IMR-90 (cell line): ENCODE data around the gene PRKAB1. TPM values are rescaled to one million over a fixed set of nuclear protein-coding genes. Genes with fewer than 3 reads are reported as not detected.

Experiments
- ATAC-seq: fragments of 200-7000 bp; cut with Tn5 transposase; 2 replicates; pipeline ENCODE4 v1.9.1; 2020; ENCODE audit warnings: low read depth, mild to moderate bottlenecking, moderate library complexity
- BruUV-seq: library from RNA; stranded (reverse); fragments of 400-500 nt; replicated peaks from 2 replicates; lab custom pipeline; 2021; lab: Mats Ljungman, UMichigan
- CTCF ChIA-PET: fragments of 300-600 bp; formaldehyde crosslinking; extraction: SDS; loops from one replicate; lab custom pipeline; 2021; ENCODE audit warnings: antibody characterized with exemption; lab: Yijun Ruan, JAX
- POLR2A ChIA-PET: fragments of 300-600 bp; sonication (Branson Sonifier 250); formaldehyde crosslinking; loops from one replicate; lab custom pipeline; 2022; ENCODE audit warnings: antibody characterized with exemption; ENCODE audit not compliant: unreplicated experiment; lab: Charles Lee
- DNase-seq: peaks from one replicate; pipeline ENCODE4 v3.0.0; 2013
- H2AFZ ChIP-seq: replicated peaks from 2 replicates; pipeline ENCODE3; 2013; ENCODE audit warnings: low read length, mild to moderate bottlenecking; ENCODE audit not compliant: poor library complexity
- H2AK5ac ChIP-seq: 2 replicates; pipeline ENCODE4 v1.6.1; 2013; ENCODE audit warnings: low read depth, low read length, inconsistent platforms
- H2AK9ac ChIP-seq: replicated peaks from 2 replicates; pipeline ENCODE3; 2013; ENCODE audit warnings: mild to moderate bottlenecking, low read depth, low read length, moderate library complexity; ENCODE audit not compliant: poor library complexity
- H2BK120ac ChIP-seq: 2 replicates; pipeline ENCODE4 v1.6.1; 2013; ENCODE audit warnings: low read depth, low read length, inconsistent platforms
- H2BK15ac ChIP-seq: 3 replicates; pipeline ENCODE4 v1.6.1; 2013; ENCODE audit warnings: low read depth, low read length, inconsistent platforms
- H2BK20ac ChIP-seq: 2 replicates; pipeline ENCODE4 v1.6.1; 2013; ENCODE audit warnings: low read depth, mild to moderate bottlenecking, inconsistent platforms, low read length, moderate library complexity
- H2BK5ac ChIP-seq: 2 replicates; pipeline ENCODE4 v1.6.1; 2013; ENCODE audit warnings: mild to moderate bottlenecking, low read depth, low read length, inconsistent platforms; ENCODE audit not compliant: poor library complexity, severe bottlenecking
- H3K14ac ChIP-seq: replicated peaks from 2 replicates; pipeline ENCODE4 v1.6.1; 2013; ENCODE audit warnings: low read depth, low read length, inconsistent platforms
- H3K18ac ChIP-seq: 2 replicates; pipeline ENCODE4 v1.6.1; 2013; ENCODE audit warnings: low read depth, low read length, control low read depth
- H3K23ac ChIP-seq: 2 replicates; pipeline ENCODE4 v1.6.1; 2013; ENCODE audit warnings: low read depth, low read length, inconsistent platforms
- H3K27ac ChIP-seq: 2 replicates; pipeline ENCODE4 v1.5.1; 2013; ENCODE audit warnings: mild to moderate bottlenecking, control low read depth, low read length; ENCODE audit not compliant: insufficient read depth
- H3K27me3 ChIP-seq: 2 replicates; pipeline ENCODE4 v1.6.1; 2013; ENCODE audit warnings: low read length; ENCODE audit not compliant: control insufficient read depth, insufficient read depth
- H3K36me3 ChIP-seq: 2 replicates; pipeline ENCODE4 v1.6.1; 2013; ENCODE audit warnings: low read length, mixed read lengths; ENCODE audit not compliant: control insufficient read depth, insufficient read depth
- H3K4ac ChIP-seq: 2 replicates; pipeline ENCODE4 v1.6.1; 2013; ENCODE audit warnings: low read depth, low read length, inconsistent platforms
- H3K4me1 ChIP-seq: 2 replicates; pipeline ENCODE4 v1.6.1; 2013; ENCODE audit warnings: low read length, mixed read lengths; ENCODE audit not compliant: control insufficient read depth, insufficient read depth
- H3K4me2 ChIP-seq: 2 replicates; pipeline ENCODE4 v1.6.1; 2013; ENCODE audit warnings: low read depth, mild to moderate bottlenecking, control low read depth, low read length, moderate library complexity
- H3K4me3 ChIP-seq: 2 replicates; pipeline ENCODE4 v1.5.1; 2013; ENCODE audit warnings: low read depth, mild to moderate bottlenecking, control low read depth, low read length, moderate library complexity; ENCODE audit not compliant: insufficient read depth
- H3K56ac ChIP-seq: 2 replicates; pipeline ENCODE4 v1.6.1; 2013; ENCODE audit warnings: low read length, inconsistent platforms; ENCODE audit not compliant: insufficient read depth; ENCODE audit errors: extremely low read depth
- H3K79me1 ChIP-seq, 2 experiments: 2 replicates each; pipeline ENCODE4 v1.6.1; 2013; ENCODE audit warnings: low read length in 2 of 2, inconsistent platforms in 1 of 2, low read depth in 1 of 2
- H3K9ac ChIP-seq: 2 replicates; pipeline ENCODE4 v1.6.1; 2013; ENCODE audit warnings: low read depth, low read length, control low read depth
- H3K9me1 ChIP-seq: 2 replicates; pipeline ENCODE4 v1.6.1; 2013; ENCODE audit warnings: low read length, inconsistent platforms; ENCODE audit not compliant: insufficient read depth
- H3K9me3 ChIP-seq: 2 replicates; pipeline ENCODE4 v1.6.1; 2013; ENCODE audit warnings: low read length; ENCODE audit not compliant: control insufficient read depth, insufficient read depth
- H4K20me1 ChIP-seq: 2 replicates; pipeline ENCODE4 v1.6.1; 2013; ENCODE audit warnings: low read length, inconsistent platforms; ENCODE audit not compliant: insufficient read depth
- H4K5ac ChIP-seq: 2 replicates; pipeline ENCODE4 v1.6.1; 2013; ENCODE audit warnings: mild to moderate bottlenecking, low read depth, low read length, control low read depth
- H4K8ac ChIP-seq, 2 experiments: 2 replicates each; pipeline ENCODE4 v1.6.1; 2013; ENCODE audit warnings: low read depth in 2 of 2, low read length in 2 of 2, control low read depth in 1 of 2, inconsistent platforms in 1 of 2
- H4K91ac ChIP-seq: 2 replicates; pipeline ENCODE4 v1.6.1; 2013; ENCODE audit warnings: low read depth, low read length, inconsistent platforms; ENCODE audit not compliant: insufficient read depth
- CHD1 ChIP-seq: IDR thresholded peaks from 2 replicates; pipeline ENCODE4 v1.6.1; 2012; ENCODE audit warnings: low read depth, low read length, improper control_type of control experiment
- FOS ChIP-seq: fragments of 150-350 bp; IDR thresholded peaks from 2 replicates; pipeline ENCODE4 v1.6.1; 2016; ENCODE audit warnings: low read depth, low read length
- MAFK ChIP-seq: IDR thresholded peaks from 2 replicates; pipeline ENCODE4 v1.6.1; 2012; ENCODE audit warnings: low read depth, low read length, improper control_type of control experiment
- MAZ ChIP-seq: IDR thresholded peaks from 2 replicates; pipeline ENCODE4 v1.6.1; 2012; ENCODE audit warnings: low read depth, mild to moderate bottlenecking, low read length, improper control_type of control experiment, moderate library complexity, borderline replicate concordance
- NFE2L2 ChIP-seq: fragments of 150-350 bp; IDR thresholded peaks from 2 replicates; pipeline ENCODE4 v1.6.1; 2016; ENCODE audit warnings: low read depth, mild to moderate bottlenecking, low read length
- POLR2A ChIP-seq: IDR thresholded peaks from 2 replicates; pipeline ENCODE4 v1.6.1; 2012; ENCODE audit warnings: mild to moderate bottlenecking, low read depth, low read length
- RAD21 ChIP-seq: IDR thresholded peaks from 2 replicates; pipeline ENCODE4 v1.6.1; 2012; ENCODE audit warnings: low read length, improper control_type of control experiment
- RCOR1 ChIP-seq: IDR thresholded peaks from 2 replicates; pipeline ENCODE4 v1.6.1; 2012; ENCODE audit warnings: mild to moderate bottlenecking, low read length, improper control_type of control experiment; ENCODE audit not compliant: insufficient replicate concordance
- RFX5 ChIP-seq: IDR thresholded peaks from 2 replicates; pipeline ENCODE4 v1.8.0; 2012; ENCODE audit warnings: low read depth, mild to moderate bottlenecking, low read length, moderate library complexity
- SMC3 ChIP-seq: fragments of 150-350 bp; IDR thresholded peaks from 2 replicates; pipeline ENCODE4 v1.6.1; 2016; ENCODE audit warnings: low read depth, mild to moderate bottlenecking, antibody characterized with exemption, low read length, moderate library complexity
- WGBS, 2 experiments: methylation state at CpG; one replicate each; pipeline versions ENCODE4 v1.1.5 to v1.1.7; 2013; ENCODE audit warnings: missing lambda C conversion rate in 2 of 2; ENCODE audit not compliant: insufficient read length in 1 of 2; ENCODE audit errors: extremely low coverage in 2 of 2; 5-methylcytosine and 5-hydroxymethylcytosine counted together
- dilution Hi-C: fragments of 300-500 bp; cut with HindIII; formaldehyde crosslinking; loops from one replicate; pipeline ENCODE4 v1.14.3; 2018; ENCODE audit warnings: low sequenced_read_pairs; ENCODE audit not compliant: unreplicated experiment
- in situ Hi-C: fragments of 300-500 bp; cut with MboI; formaldehyde crosslinking; loops from 3 replicates; pipeline ENCODE4 v1.14.3; 2019; ENCODE audit warnings: low sequenced_read_pairs, inconsistent platforms, mixed read lengths
- intact Hi-C: fragments of 100-400 bp; cut with micrococcal nuclease; formaldehyde crosslinking; loops from 2 replicates; pipeline ENCODE4 v1.10.0; 2022
- polyA plus RNA-seq, 3 experiments: library from polyadenylated mRNA; depleted of rRNA; stranded (reverse); fragments of >200 nt; gene quantifications; 2 replicates each; pipeline ENCODE4 v1.2.3, GENCODE V29; 2012; ENCODE audit warnings: low replicate concordance in 1 of 3
- total RNA-seq: library from RNA; depleted of rRNA; stranded (reverse); fragments of >200 nt; gene quantifications from 2 replicates; pipeline ENCODE4 v1.2.3, GENCODE V29; 2012
- TF ChIP-seq, protein P1 (sequence below): fragments of 150-350 bp; IDR thresholded peaks from 2 replicates; pipeline ENCODE4 v1.6.1; 2017; ENCODE audit warnings: mild to moderate bottlenecking, antibody characterized with exemption, low read length, low read depth
- TF ChIP-seq, protein P2 (sequence below): conservative IDR thresholded peaks from 2 replicates; pipeline ENCODE4 v1.5.1; 2012; ENCODE audit warnings: mild to moderate bottlenecking, low read depth, low read length, improper control_type of control experiment
- TF ChIP-seq, protein P3 (sequence below): fragments of 150-350 bp; IDR thresholded peaks from 2 replicates; pipeline ENCODE4 v1.6.1; 2016; ENCODE audit warnings: low read depth, mild to moderate bottlenecking, low read length, moderate library complexity, borderline replicate concordance

The PRKAB1 gene
- total and polyA plus RNA-seq, 2 of the 4 experiments (the other 2 are of a cell fraction), result 9.7 to 19.3 TPM

DNA sequence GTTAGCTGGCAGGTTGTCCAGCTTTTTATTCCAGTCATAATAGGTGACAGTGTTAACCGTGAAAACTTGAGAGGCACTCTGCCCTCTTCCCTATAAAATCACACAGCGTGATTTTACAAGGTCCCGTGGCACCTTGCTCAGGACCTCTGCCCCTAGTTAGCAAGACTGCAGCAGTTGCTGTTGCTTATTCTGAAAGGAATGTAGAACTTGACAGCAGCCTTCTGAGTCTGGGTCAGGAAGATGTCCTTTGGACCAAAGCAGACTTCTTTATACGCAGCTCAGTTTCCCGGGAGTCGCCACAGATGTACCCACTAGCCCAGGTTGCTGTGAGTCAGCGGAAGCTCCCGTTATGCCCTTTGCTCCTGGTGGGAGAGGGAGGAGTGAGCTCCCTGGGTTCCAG, 13.2 kb downstream of the PRKAB1 start:
- no peak overlapping the region for H3K23ac ChIP-seq
- DNase-seq (no peak), ATAC-seq (no peak)
- H4K91ac ChIP-seq, result no peak overlapping the region
- no peak overlapping the region for H3K4ac ChIP-seq
- no peaks in the 10 kb centered on the region for H3K27me3 ChIP-seq
- ChIA-PET CTCF (interaction anchor here (1.0 to 1.8 kb wide), 3 partner anchors 14 to 98 kb away, joined by 3 to 5 read pairs (median 3); partner anchors contain the start of gene PRKAB1), POLR2A (no interaction called here)
- no CpG with 5 or more reads among the region's 8 CpGs for WGBS, 2 experiments
- TF ChIP-seq, protein P1, sequence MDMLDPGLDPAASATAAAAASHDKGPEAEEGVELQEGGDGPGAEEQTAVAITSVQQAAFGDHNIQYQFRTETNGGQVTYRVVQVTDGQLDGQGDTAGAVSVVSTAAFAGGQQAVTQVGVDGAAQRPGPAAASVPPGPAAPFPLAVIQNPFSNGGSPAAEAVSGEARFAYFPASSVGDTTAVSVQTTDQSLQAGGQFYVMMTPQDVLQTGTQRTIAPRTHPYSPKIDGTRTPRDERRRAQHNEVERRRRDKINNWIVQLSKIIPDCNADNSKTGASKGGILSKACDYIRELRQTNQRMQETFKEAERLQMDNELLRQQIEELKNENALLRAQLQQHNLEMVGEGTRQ, result no peak
- TF ChIP-seq MAFK (no peak), SMC3 (no peak), NFE2L2 (no peak), MAZ (no peak), RCOR1 (no peak), RAD21 (no peak), FOS (no peak), CHD1 (no peak), RFX5 (no peak), POLR2A (no peak)
- TF ChIP-seq, protein P2, sequence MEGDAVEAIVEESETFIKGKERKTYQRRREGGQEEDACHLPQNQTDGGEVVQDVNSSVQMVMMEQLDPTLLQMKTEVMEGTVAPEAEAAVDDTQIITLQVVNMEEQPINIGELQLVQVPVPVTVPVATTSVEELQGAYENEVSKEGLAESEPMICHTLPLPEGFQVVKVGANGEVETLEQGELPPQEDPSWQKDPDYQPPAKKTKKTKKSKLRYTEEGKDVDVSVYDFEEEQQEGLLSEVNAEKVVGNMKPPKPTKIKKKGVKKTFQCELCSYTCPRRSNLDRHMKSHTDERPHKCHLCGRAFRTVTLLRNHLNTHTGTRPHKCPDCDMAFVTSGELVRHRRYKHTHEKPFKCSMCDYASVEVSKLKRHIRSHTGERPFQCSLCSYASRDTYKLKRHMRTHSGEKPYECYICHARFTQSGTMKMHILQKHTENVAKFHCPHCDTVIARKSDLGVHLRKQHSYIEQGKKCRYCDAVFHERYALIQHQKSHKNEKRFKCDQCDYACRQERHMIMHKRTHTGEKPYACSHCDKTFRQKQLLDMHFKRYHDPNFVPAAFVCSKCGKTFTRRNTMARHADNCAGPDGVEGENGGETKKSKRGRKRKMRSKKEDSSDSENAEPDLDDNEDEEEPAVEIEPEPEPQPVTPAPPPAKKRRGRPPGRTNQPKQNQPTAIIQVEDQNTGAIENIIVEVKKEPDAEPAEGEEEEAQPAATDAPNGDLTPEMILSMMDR, result no peak
- TF ChIP-seq, protein P3, sequence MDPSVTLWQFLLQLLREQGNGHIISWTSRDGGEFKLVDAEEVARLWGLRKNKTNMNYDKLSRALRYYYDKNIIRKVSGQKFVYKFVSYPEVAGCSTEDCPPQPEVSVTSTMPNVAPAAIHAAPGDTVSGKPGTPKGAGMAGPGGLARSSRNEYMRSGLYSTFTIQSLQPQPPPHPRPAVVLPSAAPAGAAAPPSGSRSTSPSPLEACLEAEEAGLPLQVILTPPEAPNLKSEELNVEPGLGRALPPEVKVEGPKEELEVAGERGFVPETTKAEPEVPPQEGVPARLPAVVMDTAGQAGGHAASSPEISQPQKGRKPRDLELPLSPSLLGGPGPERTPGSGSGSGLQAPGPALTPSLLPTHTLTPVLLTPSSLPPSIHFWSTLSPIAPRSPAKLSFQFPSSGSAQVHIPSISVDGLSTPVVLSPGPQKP, result no peak
- H2AK9ac ChIP-seq, result no peak overlapping the region
- BruUV-seq, result no TSS peak
- no peak overlapping the region for H3K18ac ChIP-seq
- no peak overlapping the region for H3K14ac ChIP-seq
- no peaks in the 10 kb centered on the region; a peak in 1 of 4 replicates for H3K79me1 ChIP-seq
- no peak overlapping the region for H3K56ac ChIP-seq
- no peak overlapping the region for H2BK120ac ChIP-seq
- no peak overlapping the region for H3K27ac ChIP-seq
- H2BK15ac ChIP-seq, result no peak overlapping the region
- dilution Hi-C loops (no loop called here), intact Hi-C loops (no loop called here), in situ Hi-C loops (no loop called here)
- no peak overlapping the region for H2AK5ac ChIP-seq
- no peak overlapping the region for H2BK20ac ChIP-seq
- no peak overlapping the region for H3K4me3 ChIP-seq
- H3K9me1 ChIP-seq, result peaks cover 5% of the 10 kb centered on the region; the same call in 1 of the 2 replicates
- peaks cover 51% of the 10 kb centered on the region for H3K36me3 ChIP-seq
- H3K9ac ChIP-seq, result no peak overlapping the region
- H2AFZ ChIP-seq, result no peak overlapping the region
- no peaks in the 10 kb centered on the region for H4K20me1 ChIP-seq
- H3K9me3 ChIP-seq, result no peaks in the 10 kb centered on the region
- H3K4me1 ChIP-seq, result no peaks in the 10 kb centered on the region
- H4K8ac ChIP-seq, result no peak overlapping the region
- no peak overlapping the region for H4K5ac ChIP-seq
- no peak overlapping the region for H3K4me2 ChIP-seq
- no peak overlapping the region for H2BK5ac ChIP-seq
